ENCODE data around the gene MCTP1. TPM values are rescaled to one million over a fixed set of nuclear protein-coding genes. Genes with fewer than 3 reads are reported as not detected.
A peak's percentile ranks its signal among the peaks of the same experiment; 100 is the strongest.

Gene MCTP1
- polyA plus RNA-seq, 1 donor from 2014 or later, result 1.9 TPM

DNA sequence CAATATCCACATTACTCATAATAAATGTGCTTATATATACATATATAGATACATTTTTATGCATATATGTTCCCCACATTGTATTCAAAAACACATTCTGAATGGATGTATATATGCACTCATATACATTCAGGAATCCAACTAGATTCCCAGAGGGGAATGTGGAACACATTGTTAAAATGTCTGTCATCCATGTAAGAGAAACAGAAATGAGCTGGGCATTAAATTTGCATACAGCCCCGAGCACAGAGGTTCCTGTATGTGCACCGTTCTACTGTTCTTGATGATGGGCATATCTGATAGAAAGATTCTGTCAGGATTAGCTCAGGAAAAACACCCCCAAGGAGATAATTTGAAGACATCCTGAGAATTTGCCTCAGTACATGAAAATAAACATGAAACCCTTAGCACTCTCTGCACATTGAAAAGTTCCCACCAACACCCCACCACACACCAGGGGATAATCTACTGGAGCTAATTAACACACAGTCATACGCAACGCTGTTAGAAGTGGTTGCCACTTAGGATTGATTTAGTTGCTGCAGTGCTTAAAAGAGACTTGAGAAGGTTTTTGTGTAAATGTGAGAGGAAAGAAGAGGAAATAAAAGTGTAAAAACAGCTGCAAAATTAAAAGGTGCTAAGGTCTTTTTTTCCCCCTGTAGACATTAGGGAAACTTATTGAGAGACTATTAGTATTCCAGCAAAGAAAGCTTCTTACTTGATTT is 443.1 kb downstream of the MCTP1 start:
- Histone ChIP-seq H3K36me3 (ENCODE audit: insufficient read depth, low read length) (no peaks in the 10 kb centered on the region), H3K79me2 (replicated peaks; ENCODE audit: insufficient read depth, low read length) (no peaks in the 10 kb centered on the region), H3K4me2 (ENCODE audit: low read length) (peak overlapping the region; percentile 13), H4K20me1 (ENCODE audit: insufficient read depth) (no peaks in the 10 kb centered on the region), H3K4me3 (ENCODE audit: low read length) (peak overlapping the region; percentile 40), H3F3A (ENCODE audit: insufficient read depth, low read length, poor library complexity, severe bottlenecking) (no peaks in the 10 kb centered on the region), H3K27me3 (ENCODE audit: insufficient read depth, low read depth, low read length) (no peaks in the 10 kb centered on the region), H3K9me2 (ENCODE audit: insufficient read depth, low read length) (no peaks in the 10 kb centered on the region), H3K9me3 (ENCODE audit: low read length) (no peaks in the 10 kb centered on the region), H3K9ac (ENCODE audit: low read length) (no peak overlapping the region), H3K27ac (ENCODE audit: low read length) (no peak overlapping the region), H2AFZ (ENCODE audit: low read depth, low read length) (no peak overlapping the region)
- TF ChIP-seq EP300 (conservative IDR thresholded peaks at IDR 0.05; ENCODE audit: poor library complexity, severe bottlenecking) (no peak), EZH2 (IDR thresholded peaks at IDR 0.05; ENCODE audit: borderline replicate concordance, insufficient read depth, low read length, poor library complexity, severe bottlenecking) (no peak), TAF1 (IDR thresholded peaks at IDR 0.05; ENCODE audit: low read depth) (no peak), MXI1 (conservative IDR thresholded peaks at IDR 0.05; ENCODE audit: poor library complexity, severe bottlenecking) (no peak), POLR2AphosphoS5 (IDR thresholded peaks at IDR 0.05) (no peak), SMC3 (conservative IDR thresholded peaks at IDR 0.05; ENCODE audit: poor library complexity) (no peak), RAD21 (conservative IDR thresholded peaks at IDR 0.05) (no peak)
- TF ChIP-seq, protein P1, sequence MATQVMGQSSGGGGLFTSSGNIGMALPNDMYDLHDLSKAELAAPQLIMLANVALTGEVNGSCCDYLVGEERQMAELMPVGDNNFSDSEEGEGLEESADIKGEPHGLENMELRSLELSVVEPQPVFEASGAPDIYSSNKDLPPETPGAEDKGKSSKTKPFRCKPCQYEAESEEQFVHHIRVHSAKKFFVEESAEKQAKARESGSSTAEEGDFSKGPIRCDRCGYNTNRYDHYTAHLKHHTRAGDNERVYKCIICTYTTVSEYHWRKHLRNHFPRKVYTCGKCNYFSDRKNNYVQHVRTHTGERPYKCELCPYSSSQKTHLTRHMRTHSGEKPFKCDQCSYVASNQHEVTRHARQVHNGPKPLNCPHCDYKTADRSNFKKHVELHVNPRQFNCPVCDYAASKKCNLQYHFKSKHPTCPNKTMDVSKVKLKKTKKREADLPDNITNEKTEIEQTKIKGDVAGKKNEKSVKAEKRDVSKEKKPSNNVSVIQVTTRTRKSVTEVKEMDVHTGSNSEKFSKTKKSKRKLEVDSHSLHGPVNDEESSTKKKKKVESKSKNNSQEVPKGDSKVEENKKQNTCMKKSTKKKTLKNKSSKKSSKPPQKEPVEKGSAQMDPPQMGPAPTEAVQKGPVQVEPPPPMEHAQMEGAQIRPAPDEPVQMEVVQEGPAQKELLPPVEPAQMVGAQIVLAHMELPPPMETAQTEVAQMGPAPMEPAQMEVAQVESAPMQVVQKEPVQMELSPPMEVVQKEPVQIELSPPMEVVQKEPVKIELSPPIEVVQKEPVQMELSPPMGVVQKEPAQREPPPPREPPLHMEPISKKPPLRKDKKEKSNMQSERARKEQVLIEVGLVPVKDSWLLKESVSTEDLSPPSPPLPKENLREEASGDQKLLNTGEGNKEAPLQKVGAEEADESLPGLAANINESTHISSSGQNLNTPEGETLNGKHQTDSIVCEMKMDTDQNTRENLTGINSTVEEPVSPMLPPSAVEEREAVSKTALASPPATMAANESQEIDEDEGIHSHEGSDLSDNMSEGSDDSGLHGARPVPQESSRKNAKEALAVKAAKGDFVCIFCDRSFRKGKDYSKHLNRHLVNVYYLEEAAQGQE (IDR thresholded peaks at IDR 0.05; ENCODE audit: borderline replicate concordance), result no peak
- TF ChIP-seq, protein P2, sequence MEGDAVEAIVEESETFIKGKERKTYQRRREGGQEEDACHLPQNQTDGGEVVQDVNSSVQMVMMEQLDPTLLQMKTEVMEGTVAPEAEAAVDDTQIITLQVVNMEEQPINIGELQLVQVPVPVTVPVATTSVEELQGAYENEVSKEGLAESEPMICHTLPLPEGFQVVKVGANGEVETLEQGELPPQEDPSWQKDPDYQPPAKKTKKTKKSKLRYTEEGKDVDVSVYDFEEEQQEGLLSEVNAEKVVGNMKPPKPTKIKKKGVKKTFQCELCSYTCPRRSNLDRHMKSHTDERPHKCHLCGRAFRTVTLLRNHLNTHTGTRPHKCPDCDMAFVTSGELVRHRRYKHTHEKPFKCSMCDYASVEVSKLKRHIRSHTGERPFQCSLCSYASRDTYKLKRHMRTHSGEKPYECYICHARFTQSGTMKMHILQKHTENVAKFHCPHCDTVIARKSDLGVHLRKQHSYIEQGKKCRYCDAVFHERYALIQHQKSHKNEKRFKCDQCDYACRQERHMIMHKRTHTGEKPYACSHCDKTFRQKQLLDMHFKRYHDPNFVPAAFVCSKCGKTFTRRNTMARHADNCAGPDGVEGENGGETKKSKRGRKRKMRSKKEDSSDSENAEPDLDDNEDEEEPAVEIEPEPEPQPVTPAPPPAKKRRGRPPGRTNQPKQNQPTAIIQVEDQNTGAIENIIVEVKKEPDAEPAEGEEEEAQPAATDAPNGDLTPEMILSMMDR (IDR thresholded peaks at IDR 0.05; ENCODE audit: poor library complexity, severe bottlenecking), result no peak

- Histone ChIP-seq H3K4me3 (ENCODE audit: low read length) (no peak overlapping the region), H3K9me2 (ENCODE audit: insufficient read depth, low read length) (no peaks in the 10 kb centered on the region), H2AFZ (ENCODE audit: low read depth, low read length) (no peak overlapping the region), H4K20me1 (ENCODE audit: insufficient read depth) (no peaks in the 10 kb centered on the region), H3K9me3 (ENCODE audit: low read length) (no peaks in the 10 kb centered on the region), H3F3A (ENCODE audit: insufficient read depth, low read length, poor library complexity, severe bottlenecking) (no peaks in the 10 kb centered on the region), H3K27me3 (ENCODE audit: insufficient read depth, low read depth, low read length) (no peaks in the 10 kb centered on the region), H3K36me3 (ENCODE audit: insufficient read depth, low read length) (no peaks in the 10 kb centered on the region), H3K9ac (ENCODE audit: low read length) (no peak overlapping the region), H3K27ac (ENCODE audit: low read length) (no peak overlapping the region), H3K79me2 (replicated peaks; ENCODE audit: insufficient read depth, low read length) (no peaks in the 10 kb centered on the region), H3K4me2 (ENCODE audit: low read length) (no peak overlapping the region)
- no peak for TF ChIP-seq EZH2 (IDR thresholded peaks at IDR 0.05; ENCODE audit: borderline replicate concordance, insufficient read depth, low read length, poor library complexity, severe bottlenecking)
- no peak for TF ChIP-seq POLR2AphosphoS5 (IDR thresholded peaks at IDR 0.05)
- TF ChIP-seq, protein P1 (IDR thresholded peaks at IDR 0.05; ENCODE audit: borderline replicate concordance), result no peak
- no peak for TF ChIP-seq TAF1 (IDR thresholded peaks at IDR 0.05; ENCODE audit: low read depth)
- no peak for TF ChIP-seq EP300 (conservative IDR thresholded peaks at IDR 0.05; ENCODE audit: poor library complexity, severe bottlenecking)
- no peak for TF ChIP-seq RAD21 (conservative IDR thresholded peaks at IDR 0.05)
- TF ChIP-seq, protein P2 (IDR thresholded peaks at IDR 0.05; ENCODE audit: poor library complexity, severe bottlenecking), result no peak
- no peak for TF ChIP-seq SMC3 (conservative IDR thresholded peaks at IDR 0.05; ENCODE audit: poor library complexity)
- TF ChIP-seq MXI1 (conservative IDR thresholded peaks at IDR 0.05; ENCODE audit: poor library complexity, severe bottlenecking), result no peak
These were observed 451.0 kb downstream of the MCTP1 start for GRCh38 chr5:94833851-94834250.

All from neural cell (in vitro differentiated cells).